GM18508 (cell line): ENCODE measurements around the gene CACNG7.
"Not testable (repeated sequence)": the region's sequence is repeated elsewhere in the genome, so short reads cannot be mapped to it uniquely, and the experiment has no call there.

ENCODE experiments used
- ATAC-seq: cut with Tn5 transposase; IDR thresholded peaks from one replicate; pipeline ENCODE4 v1.9.1; 2021; ENCODE audit warnings: moderate number of reproducible peaks; ENCODE audit not compliant: insufficient read depth, unreplicated experiment

Gene CACNG7

DNA sequence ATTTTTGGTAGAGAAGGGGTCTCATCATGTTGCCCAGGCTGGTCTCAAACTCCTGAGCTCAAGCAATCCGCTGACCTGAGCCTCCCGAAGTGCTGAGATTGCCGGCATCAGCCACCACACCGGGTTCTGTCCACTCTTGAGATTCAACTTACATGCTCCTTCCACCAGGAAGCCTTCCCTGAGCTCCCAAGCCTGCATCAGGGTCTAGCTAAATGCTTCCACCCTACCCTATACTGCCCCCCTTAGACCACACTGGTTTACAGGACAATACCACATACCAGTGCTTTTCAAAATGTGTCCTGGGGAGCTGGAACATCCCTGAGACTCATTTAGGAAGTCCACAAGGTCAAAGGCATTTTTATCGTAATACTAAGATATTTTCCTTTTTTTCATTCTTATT, 38.5 kb downstream of the CACNG7 start:
- no peak for ATAC-seq

DNA sequence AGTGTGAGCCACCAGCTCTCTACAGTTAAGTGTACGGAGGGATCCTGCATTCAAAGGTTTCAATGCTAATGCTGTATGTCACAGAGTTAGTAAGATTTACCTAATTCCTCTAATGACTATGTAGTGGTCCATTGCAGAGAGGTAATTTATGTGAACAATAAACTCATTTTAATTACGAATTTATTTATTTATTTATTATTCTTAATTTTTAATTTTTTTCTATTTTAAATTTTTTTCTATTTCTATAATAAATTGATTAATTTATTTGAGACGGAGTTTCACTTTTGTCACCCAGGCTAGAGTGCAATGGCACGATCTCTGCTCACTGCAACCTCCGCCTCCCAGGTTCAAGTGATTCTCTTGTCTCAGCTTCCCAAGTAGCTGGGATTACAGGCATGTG, 39.5 kb downstream of the CACNG7 start:
- ATAC-seq: not testable (repeated sequence)

DNA sequence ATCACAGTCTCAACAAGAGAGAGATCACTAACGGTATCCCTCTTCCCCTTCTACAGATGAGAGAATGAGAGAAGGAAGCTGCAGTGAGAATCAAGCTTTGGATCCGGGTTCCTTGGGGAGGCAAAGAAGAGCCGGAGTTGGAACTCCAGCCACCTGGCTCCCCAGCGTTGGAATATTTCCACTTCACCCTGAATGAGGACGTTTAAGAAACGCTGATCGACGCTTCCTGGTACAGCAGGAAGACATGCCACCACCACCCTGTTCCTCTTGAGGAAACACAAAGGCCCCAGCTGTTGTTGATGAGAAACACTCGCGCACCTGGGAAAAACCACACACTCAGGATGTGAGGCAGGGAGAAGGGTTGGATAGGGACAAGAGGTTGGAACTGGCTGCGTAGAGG, 42.4 kb downstream of the CACNG7 start:
- no peak for ATAC-seq

DNA sequence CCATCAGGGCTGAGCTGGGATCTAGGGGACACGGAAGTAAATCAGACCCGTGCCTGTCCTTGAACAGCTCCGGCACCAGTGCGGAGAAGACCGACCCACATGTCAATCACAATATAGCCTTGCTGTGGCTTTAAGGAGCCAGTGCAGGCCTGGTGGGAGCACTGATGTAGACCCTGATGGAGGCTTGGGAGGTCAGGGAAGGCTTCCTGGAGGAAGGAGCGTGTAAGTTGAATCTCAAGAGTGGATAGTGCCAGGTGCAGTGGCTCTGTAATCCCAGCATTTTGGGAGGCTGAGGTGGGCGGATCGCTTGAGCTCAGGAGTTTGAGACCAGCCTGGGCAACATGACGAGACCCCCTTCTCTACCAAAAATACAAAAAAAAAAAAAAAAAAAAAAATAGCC, 42.9 kb downstream of the CACNG7 start:
- no peak for ATAC-seq

DNA sequence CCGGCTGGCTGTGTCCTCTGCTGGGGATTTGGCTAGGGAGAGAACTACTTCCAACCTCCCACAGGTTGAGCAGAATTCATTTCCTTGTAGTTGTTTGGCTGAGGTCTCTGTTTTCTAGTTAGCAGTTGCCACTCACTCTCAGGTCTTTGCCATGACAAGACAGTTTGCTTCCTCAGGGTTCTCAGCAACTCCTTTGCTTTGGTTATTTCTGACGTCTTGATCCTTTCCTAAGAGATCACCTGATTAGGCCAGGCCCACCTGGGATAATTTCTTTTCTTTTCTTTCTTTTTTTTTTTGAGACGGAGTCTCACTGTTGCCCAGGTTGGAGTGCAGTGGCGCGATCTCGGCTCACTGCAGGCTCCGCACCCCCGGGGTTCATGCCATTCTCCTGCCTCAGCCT, 44.3 kb downstream of the CACNG7 start:
- ATAC-seq: no peak

DNA sequence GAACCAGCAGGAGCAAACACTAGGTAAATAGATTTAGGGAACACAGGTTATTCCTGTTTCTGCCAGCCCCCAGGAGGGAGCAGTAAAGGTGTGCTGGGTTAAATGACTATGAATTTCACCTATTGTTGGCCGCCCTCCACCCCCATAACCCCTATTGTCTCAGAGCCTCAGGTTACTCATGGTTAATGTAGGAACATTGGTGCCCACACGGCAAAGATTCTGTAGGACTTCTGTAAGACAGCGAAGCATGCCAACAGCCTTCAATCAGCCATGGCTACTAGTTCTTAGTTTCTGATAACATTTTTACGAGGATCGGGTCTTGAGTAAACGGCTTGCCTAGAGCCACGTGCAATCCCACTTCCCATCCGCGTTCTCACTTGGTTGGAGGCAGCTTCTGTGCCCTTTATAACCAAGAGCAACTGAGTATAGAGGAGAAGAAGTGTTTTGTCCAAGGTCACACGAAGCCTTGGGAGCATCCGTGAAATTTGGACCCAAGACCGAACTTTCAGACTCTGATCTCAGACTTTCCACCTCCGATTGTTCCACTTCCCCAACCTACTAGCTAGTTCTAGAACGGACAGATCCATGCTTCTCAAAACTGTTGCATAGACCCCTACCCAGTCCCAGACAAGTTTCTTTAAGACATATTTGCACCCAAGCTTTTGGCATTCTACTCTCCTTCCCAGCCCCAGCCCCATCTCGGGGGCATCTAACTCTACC, 48.5 kb downstream of the CACNG7 start:
- no peak for ATAC-seq

DNA sequence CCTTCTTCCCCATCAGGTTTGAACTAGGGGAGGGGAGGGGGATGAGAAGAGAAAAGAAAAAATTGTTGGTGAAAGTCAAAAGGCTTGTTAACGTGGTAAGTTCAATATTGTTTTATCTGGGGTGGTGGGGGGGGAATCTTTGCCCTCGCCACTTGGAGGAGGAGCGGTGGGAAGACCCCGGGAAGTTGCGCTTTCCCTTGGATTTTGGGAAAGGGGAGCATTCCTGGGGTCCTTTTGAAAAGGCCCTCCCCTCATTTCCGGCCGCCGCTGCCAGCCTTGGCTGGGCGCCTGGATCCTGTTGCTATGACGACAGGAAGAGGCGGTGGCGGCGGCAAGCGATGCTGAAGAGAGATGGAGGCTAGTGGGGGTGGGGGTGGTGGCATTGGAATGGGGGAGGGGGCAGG, 49.1 kb downstream of the CACNG7 start:
- no peak for ATAC-seq

DNA sequence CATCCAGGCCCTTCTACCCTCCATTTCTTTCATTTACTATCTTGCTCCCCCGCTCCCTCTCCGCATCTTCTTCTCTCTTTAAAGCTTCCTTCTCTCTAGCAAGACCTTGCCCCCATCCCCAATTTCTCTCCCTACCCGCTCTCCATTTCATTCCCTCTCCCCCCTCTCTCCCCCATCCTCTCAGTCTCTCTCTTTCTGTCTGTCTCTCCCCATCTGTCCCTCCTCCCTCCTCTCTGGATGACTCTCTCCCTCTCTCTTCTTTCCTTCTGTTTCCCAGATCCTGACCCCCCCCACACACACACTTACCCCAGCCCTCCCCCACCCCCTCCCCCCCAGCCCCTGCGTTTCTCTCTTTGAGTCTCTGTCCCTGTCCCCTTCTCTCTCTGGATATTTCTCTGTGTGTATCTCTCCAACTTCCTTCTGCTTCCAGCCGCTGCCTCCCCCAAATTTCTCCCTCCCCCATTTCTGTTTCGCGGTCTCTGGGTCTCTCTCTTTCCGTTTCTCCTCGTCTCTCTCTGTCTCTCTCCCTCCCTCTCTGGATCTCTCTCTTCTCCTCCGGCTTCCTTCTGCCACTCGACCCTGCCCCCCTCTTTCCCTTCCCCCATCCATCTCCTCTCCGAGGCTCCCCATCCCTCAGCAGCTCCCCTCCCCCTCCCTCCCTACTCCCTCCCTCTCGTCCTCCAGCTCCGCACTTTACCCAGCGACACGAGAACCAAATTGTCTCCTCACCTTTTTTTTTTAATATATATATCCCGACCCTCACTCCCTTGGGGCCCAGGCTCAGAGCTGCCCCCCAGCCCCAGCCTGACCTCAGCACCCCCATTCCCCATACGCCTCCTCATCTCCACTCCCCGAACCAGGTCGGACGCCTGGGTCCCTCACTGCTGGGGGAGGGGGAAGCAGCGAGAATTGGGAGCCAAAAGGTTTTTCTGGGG, 50.0 kb downstream of the CACNG7 start:
- ATAC-seq: no peak

DNA sequence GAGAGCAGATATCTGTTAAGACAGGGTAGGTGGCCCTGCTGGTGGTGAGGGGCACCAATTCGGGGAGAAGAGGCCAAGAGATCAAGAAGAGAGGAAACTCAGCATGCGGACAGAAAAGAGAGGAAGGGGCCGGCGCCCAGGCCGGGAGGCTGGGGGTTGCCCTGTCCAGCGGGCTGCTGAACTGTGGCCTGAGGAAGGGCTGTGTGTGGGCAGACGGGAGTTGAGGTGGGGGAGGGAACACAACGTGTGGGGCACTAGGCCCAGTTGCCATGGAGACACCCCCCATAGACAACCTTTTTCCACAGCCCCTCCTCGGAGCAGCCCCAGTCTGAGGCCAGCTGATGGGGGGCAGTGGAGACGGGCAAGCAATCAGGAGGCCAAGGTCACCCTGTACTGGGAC, 51.1 kb downstream of the CACNG7 start:
- ATAC-seq: no peak

DNA sequence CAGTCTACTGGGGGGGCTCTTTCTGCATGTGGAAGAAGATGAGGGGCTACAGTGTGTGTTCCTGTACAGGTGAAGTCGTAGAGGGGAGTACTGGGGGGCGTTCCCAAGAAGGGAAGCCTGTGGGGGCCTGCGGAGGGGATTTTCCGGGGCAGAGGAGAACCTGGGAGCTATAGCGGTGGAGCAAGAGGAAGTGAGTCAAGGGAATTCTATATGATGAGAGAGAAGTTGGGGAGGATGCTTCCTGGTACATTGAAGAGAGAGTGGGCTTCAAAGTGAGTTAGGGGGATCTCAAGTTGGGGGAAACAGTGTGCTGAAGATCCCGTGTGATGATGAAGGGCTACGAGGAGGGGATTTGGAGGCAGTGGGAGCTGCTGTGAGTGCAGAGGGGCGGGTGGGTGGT, 51.8 kb downstream of the CACNG7 start:
- ATAC-seq: no peak

DNA sequence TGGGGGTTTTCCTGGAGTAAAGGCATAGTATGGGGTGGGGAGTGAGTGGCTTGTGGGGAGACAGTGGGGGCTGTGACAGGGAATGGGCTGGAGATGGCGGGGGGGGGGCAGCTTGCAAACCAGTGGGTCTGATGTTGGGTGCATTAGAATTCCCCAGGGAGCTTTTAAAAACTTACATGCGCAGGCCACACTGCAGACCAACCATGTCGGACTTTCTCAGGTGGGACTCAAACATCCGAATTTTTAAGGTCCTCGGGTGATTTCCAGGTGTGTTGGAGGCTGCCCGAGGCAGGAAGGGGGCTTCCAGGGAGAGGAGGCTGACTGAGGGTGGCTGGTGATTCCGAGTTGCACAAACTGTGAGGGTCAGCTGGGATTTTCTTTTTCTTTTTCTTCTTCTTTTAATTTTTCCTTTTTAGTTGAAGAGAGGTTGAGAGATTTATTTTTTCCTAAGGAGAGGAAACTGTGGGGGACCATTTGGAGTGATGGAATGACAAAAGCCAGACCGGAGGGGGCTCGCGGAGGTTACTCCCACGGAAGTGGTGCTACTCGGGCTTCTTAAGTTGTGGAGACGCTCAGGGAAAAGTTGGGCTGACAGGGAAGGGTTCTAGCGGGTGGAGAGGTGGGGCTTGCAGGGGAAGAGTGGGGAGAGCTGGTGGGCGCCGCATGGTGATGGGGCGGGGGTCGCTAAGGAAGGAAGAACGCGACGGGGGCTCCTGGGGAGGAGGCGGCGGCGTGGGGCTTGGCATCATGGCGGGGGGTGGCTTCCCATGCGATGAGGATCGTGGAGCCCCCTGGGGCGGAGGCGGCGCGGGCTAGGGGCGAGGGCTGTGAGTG, 52.7 kb downstream of the CACNG7 start:
- ATAC-seq: no peak

DNA sequence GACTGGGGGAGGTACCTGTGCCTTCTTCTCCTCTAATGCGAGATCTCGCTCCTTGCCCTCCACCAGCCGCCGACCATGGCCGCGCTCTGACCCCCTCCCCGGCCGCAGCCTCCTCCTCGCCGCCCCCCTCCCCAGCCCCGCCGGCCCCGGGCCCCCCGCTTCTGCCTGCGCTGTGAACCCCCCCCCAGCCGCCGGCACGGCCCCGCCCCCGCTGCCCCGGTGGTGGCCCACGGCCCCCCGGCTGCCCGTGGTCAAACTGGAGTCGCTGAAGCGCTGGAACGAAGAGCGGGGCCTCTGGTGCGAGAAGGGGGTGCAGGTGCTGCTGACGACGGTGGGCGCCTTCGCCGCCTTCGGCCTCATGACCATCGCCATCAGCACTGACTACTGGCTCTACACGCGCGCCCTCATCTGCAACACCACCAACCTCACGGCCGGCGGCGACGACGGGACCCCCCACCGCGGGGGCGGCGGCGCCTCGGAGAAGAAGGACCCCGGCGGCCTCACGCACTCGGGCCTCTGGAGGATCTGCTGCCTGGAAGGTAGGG, 53.9 kb downstream of the CACNG7 start, which contains the start of gene CACNG8:
TSS of gene CACNG8 (plus strand) at position 51 of the 545 bp plus-strand sequence.
- no peak for ATAC-seq

DNA sequence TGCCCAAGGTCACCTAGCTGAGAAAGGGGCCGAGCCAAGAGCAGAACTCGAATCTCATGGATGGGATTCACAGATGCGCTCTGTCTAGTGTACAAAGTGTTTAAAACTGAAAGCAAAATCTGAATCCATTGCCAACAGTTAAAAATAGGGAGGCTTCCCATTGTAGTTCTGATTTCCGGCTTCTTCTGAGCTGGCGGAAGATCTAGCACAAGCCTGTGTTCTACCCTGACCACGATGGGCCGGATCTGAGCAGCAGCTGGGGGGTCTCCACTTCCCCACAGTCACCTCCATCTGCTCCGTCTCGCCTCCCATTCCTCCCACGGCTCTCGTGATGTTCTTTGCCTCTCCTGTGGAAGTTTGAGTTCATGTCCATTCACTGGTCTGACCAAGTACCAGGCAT, 56.0 kb downstream of the CACNG7 start:
- ATAC-seq: no peak

DNA sequence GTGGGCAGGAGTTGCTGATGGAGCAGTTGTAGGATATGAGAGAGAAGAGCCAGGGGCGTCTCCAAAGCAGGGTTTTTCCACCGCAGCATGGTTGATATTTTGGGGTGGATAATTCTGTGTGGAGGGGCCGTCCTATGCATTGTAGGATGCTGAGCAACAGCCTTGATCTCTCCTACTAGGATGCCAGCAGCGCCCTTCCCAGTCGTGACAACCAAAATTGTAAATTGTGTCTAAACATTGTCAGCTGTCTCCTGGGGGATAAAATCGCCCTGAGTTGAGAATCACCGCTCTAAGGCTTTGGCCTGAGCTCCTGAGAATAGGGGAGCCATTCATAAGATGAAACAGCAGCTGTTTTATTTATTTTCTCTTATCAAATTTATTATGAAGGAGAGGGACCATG, 57.9 kb downstream of the CACNG7 start:
- no peak for ATAC-seq

DNA sequence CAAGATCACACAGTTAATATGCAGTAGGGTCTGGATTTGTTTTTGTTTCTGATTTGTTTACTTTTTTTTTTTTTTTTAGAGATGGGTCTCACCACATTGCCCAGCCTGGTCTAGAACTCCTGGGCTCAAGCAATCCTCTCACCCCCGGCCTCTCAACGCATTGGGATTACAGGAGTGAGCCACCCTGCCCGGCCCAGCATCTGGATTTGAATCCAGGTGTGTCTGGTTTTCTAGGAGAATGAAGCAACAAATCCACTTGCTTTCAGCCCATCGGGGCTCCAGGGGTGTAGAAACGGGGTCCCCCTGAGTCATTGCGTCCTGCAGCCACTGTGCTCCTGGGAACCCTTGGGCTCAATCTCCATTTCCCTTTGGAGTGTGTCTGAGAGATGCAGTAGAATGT, 60.3 kb downstream of the CACNG7 start:
- no peak for ATAC-seq

DNA sequence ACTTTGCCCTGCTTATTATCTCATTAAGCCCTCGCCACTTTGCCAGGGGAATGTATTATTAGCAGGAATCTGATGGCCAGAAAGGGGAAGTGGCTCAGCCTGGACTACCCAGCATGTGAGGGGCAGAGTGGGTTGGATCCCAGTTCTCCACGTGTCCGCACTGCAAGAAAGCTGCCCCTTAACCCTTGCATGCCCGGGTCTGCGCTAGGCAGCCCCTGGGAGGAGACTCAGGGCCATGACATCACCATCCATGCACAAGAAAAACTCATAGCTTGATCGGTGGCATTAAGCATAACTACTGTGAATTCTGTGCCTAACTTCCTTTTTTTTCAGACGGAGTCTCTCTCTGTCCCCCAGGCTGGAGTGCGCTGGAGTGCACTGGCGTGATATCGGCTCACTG, 62.6 kb downstream of the CACNG7 start:
- no peak for ATAC-seq

DNA sequence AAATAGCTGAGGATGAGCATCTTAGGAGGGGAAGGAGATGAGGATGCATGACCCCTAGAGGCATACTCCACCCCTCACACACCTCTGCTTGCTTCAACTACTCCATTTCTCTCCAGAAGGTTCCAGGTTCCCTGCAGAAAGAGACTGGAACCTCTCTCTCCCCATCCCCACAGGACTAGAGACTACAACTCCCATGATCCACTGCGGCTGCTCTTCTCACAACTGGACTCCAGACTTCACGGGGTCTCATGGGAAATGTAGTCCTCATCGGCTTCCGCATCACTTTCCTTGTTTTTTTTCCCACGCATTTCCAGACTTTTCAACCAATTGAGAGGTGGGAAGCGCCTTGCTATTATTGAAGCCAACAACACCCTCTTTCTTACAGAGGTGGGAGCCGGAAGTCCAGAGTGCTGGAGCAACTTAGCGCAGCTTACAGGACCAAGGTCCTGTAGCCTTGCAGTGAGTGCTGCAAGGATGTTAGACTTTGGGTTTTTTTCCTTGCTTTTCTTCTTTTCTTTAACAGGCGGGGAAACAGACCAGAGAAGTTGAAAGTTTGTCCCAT, 68.4 kb downstream of the CACNG7 start:
- no peak for ATAC-seq

DNA sequence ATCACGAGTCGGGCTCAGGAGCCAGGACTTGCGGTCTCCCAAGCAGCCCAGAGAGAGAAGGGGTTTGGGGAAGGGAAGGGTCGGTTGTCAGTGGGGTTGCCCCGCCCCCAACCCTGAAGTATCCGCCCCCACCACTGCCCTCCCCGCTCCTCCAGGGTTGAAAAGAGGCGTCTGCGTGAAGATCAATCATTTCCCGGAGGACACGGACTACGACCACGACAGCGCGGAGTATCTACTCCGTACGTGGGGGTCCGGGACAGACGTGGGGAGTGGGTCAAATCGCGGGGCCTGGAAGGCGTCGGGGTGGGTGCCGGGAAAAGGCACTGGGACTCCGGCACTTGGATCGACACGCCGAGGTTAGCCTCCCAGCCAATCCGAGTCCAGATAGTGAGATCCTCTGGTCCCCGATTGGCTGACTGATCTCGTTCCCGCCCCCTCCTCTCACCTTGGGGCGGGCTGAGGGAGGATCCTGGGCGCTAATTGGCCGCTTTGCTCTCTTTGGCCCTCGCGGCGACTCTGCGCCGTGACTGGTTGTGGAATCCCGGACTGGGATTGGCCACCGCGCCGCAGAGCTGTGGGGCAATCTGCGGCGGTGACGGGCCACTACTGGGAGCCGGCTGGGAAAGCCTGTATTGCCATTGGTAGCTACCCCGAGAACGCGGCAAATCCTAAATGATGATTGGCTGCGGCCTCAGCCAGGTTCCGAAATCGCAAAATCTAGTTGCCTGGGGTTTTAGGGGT, 69.1 kb downstream of the CACNG7 start:
- no peak for ATAC-seq

DNA sequence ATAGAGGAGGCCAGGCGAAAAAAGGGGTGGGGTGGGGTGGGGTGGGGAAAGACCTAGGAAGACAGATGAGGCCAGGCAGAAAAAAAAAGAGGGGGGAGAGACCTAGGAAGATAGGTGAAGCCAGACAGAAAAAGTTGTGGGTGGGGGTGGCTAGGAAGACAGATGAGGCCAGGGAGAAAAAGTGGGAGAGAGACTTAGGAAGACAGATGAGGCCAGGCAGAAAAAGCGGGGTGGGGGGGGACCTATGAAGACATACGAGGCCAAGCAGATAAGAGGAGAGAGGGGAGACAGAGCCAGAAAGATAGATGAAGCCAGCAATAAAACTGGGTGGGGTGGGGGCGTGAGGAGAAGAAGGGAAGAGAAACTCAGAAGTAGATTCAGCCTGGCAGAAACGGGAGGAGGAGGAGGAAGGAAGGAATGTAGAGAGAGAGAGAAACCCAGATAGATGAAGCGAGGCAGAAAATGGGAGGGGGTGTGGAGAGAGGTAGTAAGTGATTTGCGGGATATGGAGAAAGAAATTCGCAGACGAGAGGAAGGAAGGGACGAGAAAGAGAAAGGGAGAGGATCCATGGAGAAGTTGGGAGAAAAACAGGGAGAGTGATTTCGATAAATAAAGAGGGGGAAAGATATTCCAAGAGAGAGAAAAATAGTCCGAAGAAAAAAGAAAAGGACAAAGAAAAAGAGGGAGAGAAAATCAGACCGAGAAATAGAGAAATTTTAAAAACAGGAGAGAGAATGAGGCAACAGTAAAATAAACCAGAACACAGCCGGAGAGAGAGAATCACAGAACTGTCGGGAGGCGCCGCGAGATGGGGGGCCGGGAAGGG, 70.1 kb downstream of the CACNG7 start:
- no peak for ATAC-seq
